RWPE2 (cell line): Measurements from ENCODE around the gene KCNMA1.

Experiments used
- ATAC-seq: fragments of 200-7000 bp; cut with Tn5 transposase; 3 replicates; pipeline ENCODE4 v1.9.1; 2021; ENCODE audit warnings: low read depth
- DNase-seq: peaks from one replicate; pipeline ENCODE4 v3.0.0-alpha.2; 2020; ENCODE audit warnings: low spot score
- H3K27ac ChIP-seq: fragments of 450-650 bp; 2 replicates; pipeline ENCODE4 v1.5.1; 2017; ENCODE audit warnings: mild to moderate bottlenecking; ENCODE audit not compliant: poor library complexity, severe bottlenecking
- H3K27me3 ChIP-seq: fragments of 250-450 bp; sonication (Bioruptor Pico); 2 replicates; pipeline ENCODE4 v1.5.1; 2021; ENCODE audit warnings: mild to moderate bottlenecking, moderate library complexity; ENCODE audit not compliant: insufficient read depth, poor library complexity, severe bottlenecking
- H3K36me3 ChIP-seq: fragments of 250-450 bp; sonication (Bioruptor Pico); 2 replicates; pipeline ENCODE4 v1.5.1; 2020; ENCODE audit warnings: low read depth, mild to moderate bottlenecking, moderate library complexity
- H3K4me1 ChIP-seq: fragments of 250-450 bp; sonication (Bioruptor Pico); 2 replicates; pipeline ENCODE4 v1.5.1; 2021; ENCODE audit warnings: mild to moderate bottlenecking, moderate library complexity; ENCODE audit not compliant: insufficient read depth, poor library complexity, severe bottlenecking
- H3K4me3 ChIP-seq: fragments of 250-450 bp; sonication (Bioruptor Pico); 2 replicates; pipeline ENCODE4 v1.5.1; 2021; ENCODE audit warnings: mild to moderate bottlenecking, moderate library complexity; ENCODE audit not compliant: severe bottlenecking
- H3K9me3 ChIP-seq: fragments of 250-450 bp; sonication (Bioruptor Pico); 2 replicates; pipeline ENCODE4 v1.5.1; 2021; ENCODE audit warnings: mild to moderate bottlenecking, moderate library complexity; ENCODE audit not compliant: severe bottlenecking
- CTCF ChIP-seq: fragments of 450-650 bp; IDR thresholded peaks from one replicate; pipeline ENCODE4 v1.5.1; 2017; ENCODE audit warnings: mild to moderate bottlenecking, moderate library complexity; ENCODE audit not compliant: poor library complexity, severe bottlenecking

The KCNMA1 gene

DNA sequence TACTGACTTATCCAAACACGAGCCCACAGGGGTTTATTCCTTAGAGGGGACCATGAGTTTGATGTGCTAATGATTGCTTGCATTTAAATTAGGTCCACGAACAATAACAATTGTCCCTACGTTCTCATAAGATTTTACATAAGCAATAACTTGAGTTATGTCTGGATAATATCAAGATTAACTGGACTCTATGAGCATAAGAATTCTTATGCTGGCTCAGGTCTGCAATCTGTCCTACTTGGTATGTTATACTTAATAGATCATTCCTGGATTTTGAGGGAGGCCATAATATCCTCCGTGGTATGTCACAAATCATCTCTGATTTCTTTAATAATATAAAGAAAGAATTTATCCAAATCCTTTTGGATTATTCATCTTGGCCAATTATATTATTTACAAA is 552.3 kb downstream of the KCNMA1 start:
- Histone ChIP-seq H3K9me3 (no peaks in the 10 kb centered on the region), H3K4me3 (no peak overlapping the region), H3K27me3 (no peaks in the 10 kb centered on the region), H3K27ac (no peak overlapping the region), H3K36me3 (no peaks in the 10 kb centered on the region), H3K4me1 (no peaks in the 10 kb centered on the region)
- ATAC-seq = no peak
- no peak for DNase-seq
- no peak for TF ChIP-seq CTCF

- no peak for TF ChIP-seq CTCF
- no peak overlapping the region for H3K4me3 ChIP-seq
- no peak for ATAC-seq
- no peaks in the 10 kb centered on the region for H3K36me3 ChIP-seq
- H3K4me1 ChIP-seq = no peaks in the 10 kb centered on the region
- DNase-seq = no peak
- no peaks in the 10 kb centered on the region for H3K27me3 ChIP-seq
- no peak overlapping the region for H3K27ac ChIP-seq
- H3K9me3 ChIP-seq = no peaks in the 10 kb centered on the region
Measured at GRCh38 chr10:77084431-77085144, 553.0 kb downstream of the KCNMA1 start.

GRCh38 chr10:77082601-77083252 is 554.9 kb downstream of the KCNMA1 start:
- no peak for DNase-seq
- H3K27me3 ChIP-seq = no peaks in the 10 kb centered on the region
- no peaks in the 10 kb centered on the region for H3K9me3 ChIP-seq
- H3K4me1 ChIP-seq = no peaks in the 10 kb centered on the region
- H3K36me3 ChIP-seq = peaks cover 3% of the 10 kb centered on the region; the same call in 1 of the 2 replicates
- H3K27ac ChIP-seq = no peak overlapping the region
- no peak for TF ChIP-seq CTCF
- H3K4me3 ChIP-seq = no peak overlapping the region
- no peak for ATAC-seq

DNA sequence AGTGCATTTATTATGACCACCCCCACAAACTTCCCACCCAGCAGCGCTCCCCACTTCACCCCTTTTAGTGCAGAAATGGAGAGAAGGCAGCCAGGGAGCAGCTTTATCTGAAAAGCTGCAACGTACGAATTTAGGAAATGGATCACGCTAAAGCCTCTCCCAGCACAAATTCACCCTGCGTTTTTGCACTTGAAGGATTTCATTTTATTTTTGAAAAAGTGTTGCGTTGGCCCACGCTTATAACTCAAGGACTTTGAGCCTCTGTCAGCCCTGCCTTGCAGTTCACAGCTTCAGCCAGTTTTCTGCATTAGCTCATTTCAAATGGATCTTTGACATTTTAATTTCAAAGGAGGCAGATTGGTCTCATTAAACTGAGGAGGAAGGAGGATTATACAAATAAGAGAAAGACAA is 556.1 kb downstream of the KCNMA1 start:
- no peak for TF ChIP-seq CTCF
- H3K9me3 ChIP-seq = no peaks in the 10 kb centered on the region
- H3K4me1 ChIP-seq = no peaks in the 10 kb centered on the region
- no peak overlapping the region for H3K4me3 ChIP-seq
- no peaks in the 10 kb centered on the region for H3K27me3 ChIP-seq
- H3K36me3 ChIP-seq = peaks cover 3% of the 10 kb centered on the region; the same call in 1 of the 2 replicates
- ATAC-seq (no peak), DNase-seq (no peak)
- H3K27ac ChIP-seq = no peak overlapping the region
